Stimulated activated CD4-positive, alpha-beta T cell treated with anti-CD3 and anti-CD28 coated beads, TNF-alpha, amount 100 ng/mL, for 1 hour (primary cell): ENCODE results near the gene GNAZ.

Experiments used
- DNase-seq, 3 donors: peaks; one replicate each; pipeline ENCODE4 v3.0.0-alpha.2; 2020; ENCODE audit warnings: low read depth in 3 of 3, low spot score in 1 of 3

GNAZ gene

DNA sequence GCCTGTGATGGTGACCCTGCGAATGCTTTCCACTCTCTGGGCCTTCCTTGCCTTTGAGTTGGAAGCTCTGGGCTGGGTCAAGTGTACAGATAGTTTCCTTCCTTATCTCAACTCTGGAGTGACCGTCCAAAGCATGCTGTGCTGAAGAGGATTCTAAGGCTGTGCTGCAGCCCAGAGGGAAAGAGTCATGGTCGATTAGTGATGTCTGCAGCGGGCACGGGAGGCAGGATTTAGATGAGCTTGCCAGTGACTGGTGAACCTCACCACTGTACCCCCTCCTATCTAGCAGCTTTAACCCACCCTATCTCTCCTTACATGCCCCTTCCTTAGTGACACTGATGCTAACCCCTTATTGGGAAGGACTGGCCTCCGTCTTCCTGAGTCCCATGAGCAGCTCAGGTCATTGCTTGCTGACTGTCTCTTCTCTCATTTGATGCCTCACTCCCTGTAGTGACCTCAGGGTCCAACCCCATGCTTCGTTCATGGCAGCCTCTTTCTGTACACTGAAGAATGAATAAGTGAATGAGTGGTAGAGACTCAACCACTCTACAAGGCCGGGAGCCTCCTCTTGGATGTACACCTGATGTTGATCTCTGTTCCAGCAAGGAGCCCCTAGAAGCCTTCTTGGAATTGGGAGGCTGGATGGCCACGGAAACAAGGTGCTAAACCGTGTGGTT is 6.7 kb downstream of the GNAZ start:
- no peak for DNase-seq

DNA sequence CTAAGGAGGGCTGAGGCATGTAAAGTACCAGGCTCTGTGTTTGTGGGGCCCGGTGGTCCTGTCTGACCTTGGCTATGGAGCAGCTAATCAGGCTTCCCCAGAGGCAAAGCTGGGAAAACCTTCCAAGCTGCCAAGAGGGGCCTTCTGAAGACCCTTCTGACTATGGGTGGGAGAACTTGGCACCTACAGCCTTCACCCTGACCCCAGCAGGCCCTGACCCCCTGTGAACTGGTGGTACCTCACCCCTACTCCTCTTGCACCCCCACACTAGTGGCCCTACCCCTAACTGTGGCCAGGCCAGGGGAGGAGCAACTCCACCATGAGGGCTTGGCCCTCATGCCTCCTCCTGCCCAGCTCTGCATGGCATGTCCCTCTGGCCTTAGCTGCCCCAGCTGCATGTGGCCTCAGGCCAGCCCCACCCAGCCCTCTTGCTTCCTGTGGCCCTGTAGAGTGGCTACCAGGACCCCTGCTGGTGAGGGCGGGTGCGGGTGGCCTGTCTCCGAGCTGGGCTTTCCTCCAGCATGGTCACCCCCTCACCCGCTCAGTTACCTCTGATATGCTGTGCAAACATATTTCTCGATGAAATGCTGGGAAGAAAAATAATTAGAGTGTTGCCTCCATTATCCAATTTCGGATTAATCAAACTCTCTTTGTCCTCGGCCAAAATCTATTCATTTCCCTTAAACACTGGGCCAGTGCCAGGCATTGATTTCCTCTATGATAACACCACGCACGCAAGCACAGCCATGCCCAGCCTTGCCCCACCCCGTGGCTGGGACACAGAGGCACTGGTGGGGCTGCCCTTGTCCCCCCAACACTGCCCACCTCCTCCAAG is 7.5 kb downstream of the GNAZ start:
- no peak for DNase-seq

DNA sequence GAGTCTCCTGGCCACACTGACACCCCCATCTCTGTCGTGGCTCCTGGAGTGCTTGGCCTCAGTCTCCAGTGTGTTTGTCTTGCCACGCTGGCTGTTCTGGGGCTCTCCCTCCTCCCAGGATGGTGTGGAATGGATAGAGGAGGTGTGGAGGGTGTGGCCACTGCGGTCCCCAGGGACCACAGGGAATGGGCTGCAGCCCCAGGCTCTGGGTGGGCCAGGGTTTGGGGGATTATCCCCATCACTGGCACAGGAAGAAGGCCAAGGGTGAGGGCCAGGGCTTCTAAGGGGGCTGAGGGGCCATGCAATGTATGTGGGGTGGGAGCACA is 8.1 kb downstream of the GNAZ start:
- no peak for DNase-seq

DNA sequence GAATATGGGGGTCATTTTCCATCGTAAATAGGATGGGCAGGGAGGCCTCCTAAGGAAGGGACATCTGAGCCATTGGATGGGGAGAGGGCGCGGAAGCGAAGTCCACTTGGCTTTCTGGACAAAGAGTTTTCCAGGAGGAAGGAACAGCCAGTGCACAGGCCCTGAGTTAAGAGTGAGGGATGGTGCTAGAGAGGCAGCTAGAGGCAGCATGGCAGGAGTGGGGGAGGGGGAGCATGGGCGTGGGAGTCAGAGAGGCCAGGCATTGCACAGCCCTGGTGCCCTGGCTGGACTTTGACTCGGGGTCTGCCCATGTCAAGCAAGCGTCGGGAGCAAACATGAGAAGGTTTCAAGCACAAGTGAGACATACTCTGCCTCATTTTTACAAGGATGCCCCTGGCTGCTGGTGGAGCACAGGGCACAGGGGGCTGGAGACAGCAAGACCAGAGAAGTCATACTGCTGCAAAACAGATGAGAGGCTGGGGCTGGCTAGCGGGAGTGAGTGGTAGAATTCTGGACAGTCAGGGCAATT is 9.0 kb downstream of the GNAZ start:
- DNase-seq = no peak

DNA sequence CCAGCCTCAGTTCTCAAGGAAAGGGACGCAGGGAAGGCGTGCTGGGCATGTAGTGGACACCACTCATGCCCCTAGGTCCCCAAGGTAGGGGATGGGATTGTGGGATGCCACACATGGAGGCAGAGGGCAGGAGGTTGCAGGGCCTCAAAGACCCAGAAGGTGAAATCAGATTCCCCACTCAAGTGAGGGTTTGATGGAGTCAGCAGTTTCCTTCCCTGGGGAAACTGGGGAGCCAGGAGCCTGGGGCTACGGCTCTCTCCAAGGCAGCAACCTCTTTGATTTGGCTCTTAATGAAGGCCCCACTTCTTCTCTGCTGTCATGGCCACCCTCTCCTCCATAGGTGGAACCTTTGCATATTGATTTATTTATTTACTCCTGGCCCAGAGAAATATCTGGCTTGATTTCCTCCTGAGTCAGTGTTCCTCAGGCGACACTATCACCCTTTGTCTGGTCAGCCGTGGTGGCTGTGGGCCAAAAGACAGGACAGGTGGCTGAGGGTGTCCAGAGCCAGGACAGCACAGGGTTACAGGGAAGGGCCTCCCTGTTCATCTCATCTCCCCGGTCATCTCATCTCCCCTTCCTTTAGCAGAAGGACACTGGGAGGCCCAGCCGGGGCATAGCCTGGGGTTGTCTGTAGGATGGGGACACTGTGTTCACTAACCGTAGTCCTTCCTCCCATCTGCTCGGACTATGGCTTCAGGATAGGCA is 9.6 kb downstream of the GNAZ start:
- no peak for DNase-seq

DNA sequence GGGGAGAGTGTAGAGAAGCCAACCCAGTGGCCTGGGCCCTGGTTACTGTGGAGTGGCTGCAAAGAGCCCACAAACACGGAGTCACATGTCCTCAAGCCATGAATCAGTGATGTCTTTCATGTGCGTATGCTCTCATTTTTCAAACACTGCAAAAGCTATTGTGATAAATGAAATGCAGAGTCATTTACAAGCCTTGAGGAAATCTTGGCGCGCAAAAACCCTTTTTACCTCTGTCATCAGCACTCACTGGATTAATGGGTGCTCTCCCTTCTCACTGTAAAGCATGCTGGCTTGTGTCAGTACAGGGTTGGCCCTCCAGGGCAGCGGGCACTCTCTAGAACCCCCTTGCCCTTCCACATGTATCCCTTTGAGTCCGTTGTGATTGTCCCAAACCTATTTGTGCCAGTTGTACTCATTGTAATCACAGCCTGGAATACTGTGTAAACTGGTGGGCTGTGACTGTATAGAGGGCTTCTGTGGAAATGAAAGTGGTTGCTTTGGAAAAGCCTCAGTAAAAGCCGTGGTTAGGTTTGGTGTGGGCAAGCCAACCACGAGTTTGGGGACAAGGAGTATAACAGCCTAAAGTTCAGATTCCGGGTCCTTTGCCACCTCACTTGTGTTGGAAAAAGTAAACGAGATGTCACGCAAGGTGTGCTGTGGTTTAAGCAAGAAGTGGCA is 10.4 kb downstream of the GNAZ start:
- no peak for DNase-seq

DNA sequence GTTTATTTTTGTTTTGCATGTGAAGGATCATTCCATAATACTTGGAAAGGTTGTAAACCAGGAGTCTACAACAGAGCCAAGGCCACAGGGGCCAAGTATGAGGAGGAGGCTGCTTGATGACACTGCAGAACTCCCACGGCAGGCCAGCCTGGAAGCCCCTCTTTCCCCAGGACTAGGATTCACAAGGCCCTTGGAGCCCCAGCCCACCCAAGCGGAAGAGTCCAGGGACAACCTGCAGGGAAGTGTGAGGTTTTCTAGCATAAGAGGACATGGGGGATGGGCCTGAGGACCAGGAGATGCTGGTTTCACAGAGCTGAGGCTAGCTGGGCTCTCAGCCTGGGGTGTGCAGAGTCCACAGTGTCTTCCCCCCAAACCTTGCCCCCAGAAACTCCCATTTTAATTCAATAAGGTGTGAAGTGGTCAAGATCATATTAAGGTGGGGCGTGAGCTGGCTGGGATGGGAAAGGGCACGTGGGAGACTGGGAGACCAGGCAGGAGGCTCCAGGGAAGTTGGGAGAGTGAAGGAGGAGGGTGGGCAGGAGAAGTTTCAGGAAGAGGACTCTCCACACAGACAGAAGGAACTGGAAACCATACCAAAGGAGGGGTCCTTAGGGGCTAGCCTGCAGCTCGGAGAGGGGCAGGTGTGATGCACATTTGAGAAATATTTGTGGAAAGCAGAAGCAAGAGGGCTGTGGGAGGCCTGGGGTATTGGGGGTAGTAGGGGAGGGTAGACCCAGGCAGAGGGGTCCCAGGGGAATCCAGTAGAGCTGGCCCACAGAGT is 12.4 kb downstream of the GNAZ start:
- DNase-seq = no peak

DNA sequence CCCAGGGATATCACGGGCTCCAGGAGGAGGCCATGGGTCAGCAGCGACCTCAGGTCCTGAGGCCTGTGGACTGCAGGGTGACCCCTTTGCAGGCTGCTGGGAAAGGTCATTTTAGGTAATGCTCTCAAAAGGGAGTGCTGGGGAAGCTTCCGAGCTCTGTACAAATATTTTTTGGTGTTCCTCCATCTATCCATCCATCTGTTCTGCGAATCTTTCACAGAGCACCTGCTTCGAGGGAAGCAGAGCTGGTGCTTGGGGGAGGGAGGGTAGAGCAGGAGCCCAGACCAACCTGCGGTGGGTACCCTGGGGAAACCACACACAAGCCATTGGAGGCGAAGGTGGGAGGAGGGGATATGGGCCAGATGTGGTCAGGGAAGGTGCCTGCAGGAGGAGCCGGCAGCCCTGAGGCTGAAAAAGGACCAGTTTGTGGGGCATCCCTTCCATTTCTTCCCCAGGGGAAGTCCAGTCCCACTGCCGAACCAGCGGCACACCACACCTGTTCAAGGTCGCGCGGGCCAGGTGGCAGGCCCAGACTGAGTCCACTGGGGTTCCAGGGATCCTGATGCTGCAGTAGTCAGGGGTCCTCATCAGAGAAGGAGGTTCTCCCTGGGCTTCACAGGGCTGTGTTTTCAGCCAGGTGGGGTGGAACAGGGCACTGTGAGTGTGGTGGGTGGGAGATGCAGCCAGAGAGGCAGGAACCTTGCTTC is 13.1 kb downstream of the GNAZ start:
- DNase-seq = no peak

DNA sequence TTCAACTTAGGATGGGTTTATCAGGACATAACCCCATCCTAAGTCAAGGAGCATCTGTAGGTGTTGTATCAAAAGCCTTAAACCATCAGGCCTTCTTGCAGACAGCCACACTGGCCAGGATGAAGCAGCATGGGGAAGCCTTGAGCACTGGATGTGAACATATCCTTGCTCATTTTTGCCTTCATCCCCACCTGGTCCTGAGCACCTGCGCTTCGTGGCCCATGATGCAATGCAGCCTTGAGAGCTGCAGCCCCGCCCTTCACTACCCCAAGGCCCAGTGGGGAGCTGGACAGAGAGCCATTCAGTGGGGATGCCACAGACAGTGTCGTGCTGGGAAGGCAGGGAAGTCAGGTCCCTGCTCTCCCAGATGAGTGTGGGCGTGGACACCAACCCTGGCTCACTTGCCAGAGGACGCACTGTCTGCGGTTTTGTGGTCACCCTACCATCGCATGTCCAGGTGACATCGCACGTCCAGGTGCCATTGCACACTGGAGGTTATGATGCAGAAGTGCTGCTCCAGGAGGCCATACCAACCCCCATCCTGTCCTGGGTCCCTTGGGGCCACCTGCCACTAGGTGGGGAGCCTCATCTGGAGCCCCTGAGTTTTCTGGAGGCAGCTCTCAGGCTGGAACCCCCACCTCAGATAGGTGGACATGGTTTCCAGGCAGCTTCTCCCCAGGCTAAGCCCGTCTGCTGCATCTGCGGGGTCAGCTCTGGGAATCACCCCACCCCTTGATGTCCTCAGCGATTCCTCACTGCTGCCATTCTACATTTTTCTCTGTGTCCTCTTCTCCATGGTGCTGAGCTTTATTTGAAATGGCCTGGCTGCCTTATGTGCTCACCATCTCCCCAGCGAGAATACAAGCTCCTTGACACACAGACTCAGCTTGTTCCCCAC is 14.4 kb downstream of the GNAZ start:
- no peak for DNase-seq

DNA sequence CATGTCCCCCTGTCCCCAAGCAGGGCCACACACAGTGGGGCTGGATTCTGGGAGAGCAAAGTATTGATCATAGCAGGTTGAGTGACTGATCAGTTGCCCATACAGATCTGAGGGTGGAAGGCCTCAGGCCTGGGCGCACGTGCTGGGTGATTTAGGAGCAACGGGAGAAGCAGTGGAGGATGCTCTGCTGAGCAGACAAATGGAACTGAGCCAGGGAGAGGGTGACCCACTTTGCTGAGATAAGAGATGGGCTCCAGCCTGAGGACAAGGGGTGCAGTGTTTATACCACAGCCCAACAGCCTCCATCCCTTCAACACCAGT is 15.0 kb downstream of the GNAZ start:
- no peak for DNase-seq

DNA sequence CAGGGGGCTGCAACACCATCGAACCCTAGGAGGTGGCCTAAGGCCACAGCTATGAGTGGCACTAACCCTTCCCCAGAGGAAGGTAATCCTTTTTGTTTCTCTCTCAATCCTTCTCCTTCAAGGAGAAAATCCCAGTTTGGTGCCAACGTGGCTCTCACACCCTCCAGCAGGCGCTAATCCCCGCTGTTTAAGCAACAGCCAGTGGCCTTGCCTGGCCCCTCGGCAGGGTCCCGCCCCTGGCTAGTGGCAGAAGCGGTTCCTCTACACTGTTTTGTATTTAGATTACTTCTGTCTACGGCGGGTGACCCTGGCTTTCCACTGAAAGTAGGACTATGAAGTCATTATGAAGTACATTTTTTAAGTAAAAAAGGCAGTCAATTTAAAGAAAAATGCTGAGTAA is 15.5 kb downstream of the GNAZ start:
- DNase-seq = no peak

DNA sequence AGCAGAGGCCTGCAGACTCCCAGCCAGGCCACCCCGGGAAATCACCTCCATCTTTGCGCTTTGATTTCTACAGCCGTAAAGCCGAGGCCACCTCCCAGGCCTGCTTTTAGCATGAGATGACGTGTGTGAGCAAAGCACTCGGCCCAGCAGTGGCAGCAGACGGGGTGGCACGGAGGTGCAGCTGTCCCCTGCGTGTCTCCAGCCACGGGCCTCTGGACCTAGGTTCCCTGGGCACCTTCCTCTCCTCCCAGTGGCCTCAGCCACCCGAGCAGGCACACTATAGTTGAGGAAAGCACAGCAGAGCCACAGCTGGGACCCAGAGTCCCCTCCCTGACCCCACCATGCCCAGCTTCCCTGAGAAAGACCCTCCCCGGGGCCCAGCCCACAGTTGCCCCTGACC is 15.9 kb downstream of the GNAZ start:
- DNase-seq = no peak

DNA sequence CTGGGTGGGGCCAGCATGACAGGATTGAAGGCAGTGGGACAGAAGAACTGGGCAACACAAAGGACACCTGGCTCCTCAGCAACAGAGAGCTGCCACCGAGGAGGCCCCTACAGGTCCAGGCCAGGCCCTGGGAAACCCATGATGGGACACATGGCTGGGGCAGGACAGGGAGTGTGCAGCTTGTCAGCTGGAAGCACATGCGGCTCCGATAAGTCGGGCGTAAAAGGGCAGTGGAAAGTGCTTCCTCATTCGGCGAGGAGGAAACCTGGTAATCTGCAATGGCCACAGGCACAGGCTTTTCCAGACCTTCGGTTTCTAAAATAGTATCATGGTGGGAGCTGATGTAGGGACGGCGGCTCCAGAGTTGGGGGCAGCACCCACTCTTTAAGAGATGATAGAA is 16.5 kb downstream of the GNAZ start:
- no peak for DNase-seq

DNA sequence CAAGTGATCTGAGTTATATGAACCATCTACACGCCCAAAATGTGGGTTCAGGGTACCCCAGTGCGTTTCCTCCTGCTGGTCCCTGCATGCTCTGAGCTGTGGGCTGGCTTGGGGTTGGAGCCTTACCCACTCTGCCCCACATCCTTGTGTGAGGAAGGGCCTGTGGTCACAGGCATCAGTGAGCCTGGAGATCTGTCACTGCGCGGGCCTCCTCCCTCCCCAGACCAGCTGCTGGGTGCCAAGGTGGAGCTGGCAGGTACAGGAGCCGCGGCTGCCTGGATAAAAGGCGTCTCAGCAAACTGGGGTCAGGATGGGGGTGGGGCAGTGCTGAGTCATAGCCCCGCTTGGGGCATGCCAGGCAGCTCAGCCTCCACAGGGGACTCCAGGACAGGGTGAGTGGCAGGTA is 17.9 kb downstream of the GNAZ start:
- no peak for DNase-seq

DNA sequence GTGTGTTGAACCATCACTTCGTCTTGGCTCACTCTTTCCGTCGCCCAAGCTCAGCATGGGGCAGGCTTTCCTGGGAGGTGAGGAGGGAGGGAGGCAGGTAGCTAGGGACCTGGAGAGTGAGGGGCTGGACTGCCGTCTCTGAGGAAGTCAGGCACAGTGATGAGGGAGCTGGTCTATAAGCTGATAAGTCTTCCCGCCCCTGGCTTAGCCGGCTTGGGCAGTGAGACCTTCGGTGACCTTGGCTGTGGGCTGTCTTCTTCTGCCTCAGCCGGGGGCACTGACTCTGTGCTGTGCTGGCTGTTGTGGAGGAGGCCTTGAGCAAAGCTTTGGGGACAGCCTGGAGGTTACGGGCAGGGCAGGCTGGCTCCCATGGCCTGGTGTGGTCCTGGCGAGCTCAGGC is 18.7 kb downstream of the GNAZ start:
- no peak for DNase-seq

DNA sequence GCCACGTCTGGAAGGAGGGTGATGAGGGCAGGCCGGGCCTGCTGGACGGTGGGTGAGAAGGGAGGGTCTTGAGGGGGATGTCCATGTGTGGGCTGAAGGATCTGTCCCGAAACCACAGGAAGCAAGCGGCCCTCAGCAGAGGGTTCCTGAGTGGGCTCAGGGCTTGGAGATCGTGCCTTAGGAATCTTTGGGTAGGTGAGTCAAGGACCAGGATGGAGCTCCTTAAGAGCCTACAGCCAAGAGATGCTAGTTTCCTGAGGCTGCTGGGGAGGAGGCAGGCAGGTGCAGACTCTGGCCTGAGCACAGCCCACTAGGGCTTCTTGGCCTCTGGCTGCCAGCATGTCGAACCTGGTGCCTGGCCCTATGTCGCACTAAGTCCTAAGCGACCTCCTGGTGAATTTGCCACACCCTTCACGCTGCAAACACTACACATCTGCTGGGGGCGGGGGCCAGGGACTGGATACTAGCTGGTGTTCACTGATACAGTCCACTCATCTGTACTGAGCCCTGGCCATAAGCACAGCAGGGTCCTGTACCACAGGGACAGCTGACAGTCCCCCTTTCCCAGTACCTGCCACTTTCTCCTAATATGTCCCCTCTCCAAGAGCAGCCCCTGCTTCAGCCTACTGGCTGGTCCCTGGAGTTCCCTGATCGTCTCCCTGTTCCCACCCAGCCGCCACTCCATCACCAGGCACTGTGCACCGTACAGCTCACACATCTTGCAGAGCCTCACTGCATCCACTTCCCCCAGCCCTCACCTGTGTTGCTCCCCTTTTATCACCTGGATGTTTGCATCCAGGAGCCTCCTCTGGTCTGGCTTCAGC is 19.5 kb downstream of the GNAZ start:
- no peak for DNase-seq

DNA sequence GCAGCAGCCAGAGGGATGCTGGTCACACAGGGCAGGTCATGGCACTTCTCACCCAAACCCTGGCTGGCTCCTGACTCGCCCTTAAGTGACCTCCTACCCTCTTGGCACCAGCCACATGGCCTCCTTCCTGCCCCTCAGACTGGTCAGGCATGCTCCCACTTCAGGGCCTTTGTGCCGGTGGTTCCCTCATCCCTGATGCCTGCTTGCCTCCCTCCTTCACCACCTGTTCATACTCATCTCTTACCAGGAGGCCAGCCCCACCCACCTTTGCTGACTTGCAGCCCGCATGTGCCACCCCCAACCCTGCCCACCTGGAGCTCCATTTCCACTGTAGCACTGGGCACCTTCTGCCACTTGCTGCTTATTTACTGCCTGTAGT is 20.1 kb downstream of the GNAZ start:
- no peak for DNase-seq

DNA sequence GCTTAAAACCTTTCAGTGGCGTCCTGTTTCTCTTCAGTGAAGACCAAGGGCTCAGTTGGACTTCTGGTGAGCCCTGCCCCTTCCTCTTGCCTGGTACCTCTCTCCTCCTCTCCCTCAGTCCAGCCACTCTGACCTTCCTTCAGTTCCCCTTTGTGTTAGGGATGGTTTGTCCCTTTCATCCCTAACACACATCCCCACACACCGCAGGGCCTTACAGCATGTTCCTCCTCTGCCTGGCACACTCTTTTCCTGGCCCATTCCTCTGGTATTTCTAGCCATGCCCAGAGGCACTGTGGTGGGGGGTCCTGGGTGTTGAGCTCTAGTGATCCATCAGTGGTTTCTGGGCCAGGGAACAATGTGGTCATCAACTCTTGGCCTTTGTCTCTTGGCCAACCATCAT is 21.4 kb downstream of the GNAZ start:
- DNase-seq = no peak
